Neural cell (in vitro differentiated cells): ENCODE data around the gene PARVA. TPM values are rescaled to one million over a fixed set of nuclear protein-coding genes. Genes with fewer than 3 reads are reported as not detected.

Source experiments
- H2AFZ ChIP-seq: fragments of 200-600, 300-800 bp; sonication (generic), shearing (Covaris generic); 2 replicates; pipeline ENCODE4 v1.6.0; 2014; ENCODE audit warnings: low read depth, mild to moderate bottlenecking, antibody characterized with exemption, low read length, moderate library complexity
- H3F3A ChIP-seq: fragments of 200-600 bp; shearing (Covaris generic); 2 replicates; pipeline ENCODE4 v1.6.1; 2016; ENCODE audit warnings: mild to moderate bottlenecking, moderate library complexity, mixed read lengths, antibody characterized with exemption, low read length; ENCODE audit not compliant: insufficient read depth, poor library complexity, severe bottlenecking
- H3K27ac ChIP-seq: fragments of 200-600, 300-800 bp; sonication (generic), shearing (Covaris generic); 2 replicates; pipeline ENCODE4 v1.5.1; 2014; ENCODE audit warnings: mild to moderate bottlenecking, low read length, moderate library complexity
- H3K27me3 ChIP-seq: fragments of 300-800, 200-600 bp; sonication (generic), shearing (Covaris generic); 2 replicates; pipeline ENCODE4 v1.6.0; 2014; ENCODE audit warnings: mild to moderate bottlenecking, low read depth, low read length, moderate library complexity; ENCODE audit not compliant: insufficient read depth
- H3K36me3 ChIP-seq: fragments of 300-800, 200-600 bp; sonication (generic), shearing (Covaris generic); 2 replicates; pipeline ENCODE4 v1.5.1; 2014; ENCODE audit warnings: mild to moderate bottlenecking, antibody characterized with exemption, low read length, moderate library complexity; ENCODE audit not compliant: insufficient read depth
- H3K4me2 ChIP-seq: fragments of 300-800, 200-600 bp; sonication (generic), shearing (Covaris generic); 2 replicates; pipeline ENCODE4 v1.6.0; 2014; ENCODE audit warnings: mild to moderate bottlenecking, low read length
- H3K4me3 ChIP-seq: fragments of 300-800, 200-600 bp; sonication (generic), shearing (Covaris generic); 2 replicates; pipeline ENCODE4 v1.5.1; 2014; ENCODE audit warnings: mild to moderate bottlenecking, low read length, moderate library complexity
- H3K79me2 ChIP-seq: fragments of 200-600 bp; shearing (Covaris generic); replicated peaks from 2 replicates; pipeline ENCODE4 v1.6.0; 2014; ENCODE audit warnings: mild to moderate bottlenecking, low read length, moderate library complexity; ENCODE audit not compliant: insufficient read depth
- H3K9ac ChIP-seq: fragments of 300-800, 200-600 bp; sonication (generic), shearing (Covaris generic); 2 replicates; pipeline ENCODE4 v1.6.1; 2016; ENCODE audit warnings: mild to moderate bottlenecking, low read length, mixed read lengths
- H3K9me2 ChIP-seq: fragments of 200-600 bp; shearing (Covaris generic); 2 replicates; pipeline ENCODE4 v1.6.1; 2016; ENCODE audit warnings: mild to moderate bottlenecking, low read length, mixed read lengths; ENCODE audit not compliant: insufficient read depth
- H3K9me3 ChIP-seq: fragments of 200-600, 300-800 bp; sonication (generic), shearing (Covaris generic); 2 replicates; pipeline ENCODE4 v1.6.1; 2016; ENCODE audit warnings: mild to moderate bottlenecking, mixed run types, low read length, moderate library complexity, mixed read lengths
- H4K20me1 ChIP-seq: fragments of 200-600 bp; shearing (Covaris generic); 2 replicates; pipeline ENCODE4 v1.6.1; 2016; ENCODE audit warnings: mild to moderate bottlenecking, mixed run types; ENCODE audit not compliant: insufficient read depth
- EP300 ChIP-seq: fragments of 450-650 bp; conservative IDR thresholded peaks from 2 replicates; pipeline ENCODE4 v1.6.1; 2014; ENCODE audit warnings: antibody characterized with exemption, mild to moderate bottlenecking, moderate library complexity; ENCODE audit not compliant: poor library complexity, severe bottlenecking
- EZH2 ChIP-seq: fragments of 200-600, 300-800 bp; shearing (Covaris generic), sonication (generic); IDR thresholded peaks from 2 replicates; pipeline ENCODE4 v1.6.1; 2014; ENCODE audit warnings: antibody characterized with exemption, low read length, borderline replicate concordance, mild to moderate bottlenecking; ENCODE audit not compliant: insufficient read depth, poor library complexity, severe bottlenecking
- MXI1 ChIP-seq: fragments of 450-650 bp; conservative IDR thresholded peaks from 2 replicates; pipeline ENCODE4 v1.6.1; 2014; ENCODE audit warnings: antibody characterized with exemption, mild to moderate bottlenecking; ENCODE audit not compliant: poor library complexity, severe bottlenecking
- POLR2AphosphoS5 ChIP-seq: IDR thresholded peaks from 2 replicates; pipeline ENCODE4 v1.6.1; 2012
- RAD21 ChIP-seq: fragments of 450-650 bp; conservative IDR thresholded peaks from 2 replicates; pipeline ENCODE4 v1.6.1; 2014; ENCODE audit warnings: antibody characterized with exemption, mild to moderate bottlenecking, moderate library complexity
- SMC3 ChIP-seq: fragments of 450-650 bp; conservative IDR thresholded peaks from 2 replicates; pipeline ENCODE4 v1.6.1; 2014; ENCODE audit warnings: antibody characterized with exemption, mild to moderate bottlenecking, moderate library complexity; ENCODE audit not compliant: poor library complexity
- TAF1 ChIP-seq: IDR thresholded peaks from 2 replicates; pipeline ENCODE4 v1.6.1; 2012; ENCODE audit warnings: low read depth
- polyA plus RNA-seq: library from polyadenylated mRNA; depleted of rRNA; stranded (reverse); fragments of >200 nt; gene quantifications from 2 replicates; pipeline ENCODE4 v1.2.3, GENCODE V29; 2014
- TF ChIP-seq, protein P1 (sequence below): fragments of 450-650 bp; IDR thresholded peaks from 2 replicates; pipeline ENCODE4 v1.5.1; 2014; ENCODE audit warnings: antibody characterized with exemption, mild to moderate bottlenecking, moderate library complexity; ENCODE audit not compliant: poor library complexity, severe bottlenecking
- TF ChIP-seq, protein P2 (sequence below): IDR thresholded peaks from 2 replicates; pipeline ENCODE4 v1.6.1; 2012; ENCODE audit warnings: borderline replicate concordance

PARVA gene
- polyA plus RNA-seq, 1 donor from 2014 or later, result 0.94 TPM

DNA sequence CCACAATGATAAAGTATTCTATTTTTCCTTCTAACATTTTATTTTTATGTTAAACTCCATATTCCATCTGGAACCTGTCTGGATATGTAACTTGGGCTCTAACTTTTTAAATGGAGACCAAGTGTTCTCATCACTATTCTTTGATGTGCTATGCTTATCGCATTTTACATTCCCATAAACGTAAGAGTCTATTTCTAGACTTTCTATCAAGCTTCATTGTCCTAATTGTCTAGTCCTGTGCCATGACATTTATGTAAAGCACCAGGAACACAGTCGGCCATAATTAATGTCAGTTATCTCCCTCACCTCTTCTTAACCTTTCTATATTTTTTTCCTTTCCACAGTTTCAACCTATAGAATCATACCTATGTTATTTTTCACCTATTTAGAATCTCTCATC is 183.0 kb downstream of the PARVA start:
- Histone ChIP-seq H2AFZ (no peak overlapping the region), H3K9ac (no peak overlapping the region), H3K27ac (no peak overlapping the region), H3K9me2 (no peaks in the 10 kb centered on the region), H3K4me3 (no peak overlapping the region), H3F3A (no peaks in the 10 kb centered on the region), H3K9me3 (no peaks in the 10 kb centered on the region), H3K36me3 (no peaks in the 10 kb centered on the region), H4K20me1 (no peaks in the 10 kb centered on the region), H3K79me2 (no peaks in the 10 kb centered on the region), H3K4me2 (no peak overlapping the region), H3K27me3 (no peaks in the 10 kb centered on the region)
- no peak for TF ChIP-seq POLR2AphosphoS5
- no peak for TF ChIP-seq SMC3
- no peak for TF ChIP-seq EP300
- no peak for TF ChIP-seq MXI1
- TF ChIP-seq RAD21, result no peak
- TF ChIP-seq, protein P1, sequence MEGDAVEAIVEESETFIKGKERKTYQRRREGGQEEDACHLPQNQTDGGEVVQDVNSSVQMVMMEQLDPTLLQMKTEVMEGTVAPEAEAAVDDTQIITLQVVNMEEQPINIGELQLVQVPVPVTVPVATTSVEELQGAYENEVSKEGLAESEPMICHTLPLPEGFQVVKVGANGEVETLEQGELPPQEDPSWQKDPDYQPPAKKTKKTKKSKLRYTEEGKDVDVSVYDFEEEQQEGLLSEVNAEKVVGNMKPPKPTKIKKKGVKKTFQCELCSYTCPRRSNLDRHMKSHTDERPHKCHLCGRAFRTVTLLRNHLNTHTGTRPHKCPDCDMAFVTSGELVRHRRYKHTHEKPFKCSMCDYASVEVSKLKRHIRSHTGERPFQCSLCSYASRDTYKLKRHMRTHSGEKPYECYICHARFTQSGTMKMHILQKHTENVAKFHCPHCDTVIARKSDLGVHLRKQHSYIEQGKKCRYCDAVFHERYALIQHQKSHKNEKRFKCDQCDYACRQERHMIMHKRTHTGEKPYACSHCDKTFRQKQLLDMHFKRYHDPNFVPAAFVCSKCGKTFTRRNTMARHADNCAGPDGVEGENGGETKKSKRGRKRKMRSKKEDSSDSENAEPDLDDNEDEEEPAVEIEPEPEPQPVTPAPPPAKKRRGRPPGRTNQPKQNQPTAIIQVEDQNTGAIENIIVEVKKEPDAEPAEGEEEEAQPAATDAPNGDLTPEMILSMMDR, result no peak
- TF ChIP-seq, protein P2, sequence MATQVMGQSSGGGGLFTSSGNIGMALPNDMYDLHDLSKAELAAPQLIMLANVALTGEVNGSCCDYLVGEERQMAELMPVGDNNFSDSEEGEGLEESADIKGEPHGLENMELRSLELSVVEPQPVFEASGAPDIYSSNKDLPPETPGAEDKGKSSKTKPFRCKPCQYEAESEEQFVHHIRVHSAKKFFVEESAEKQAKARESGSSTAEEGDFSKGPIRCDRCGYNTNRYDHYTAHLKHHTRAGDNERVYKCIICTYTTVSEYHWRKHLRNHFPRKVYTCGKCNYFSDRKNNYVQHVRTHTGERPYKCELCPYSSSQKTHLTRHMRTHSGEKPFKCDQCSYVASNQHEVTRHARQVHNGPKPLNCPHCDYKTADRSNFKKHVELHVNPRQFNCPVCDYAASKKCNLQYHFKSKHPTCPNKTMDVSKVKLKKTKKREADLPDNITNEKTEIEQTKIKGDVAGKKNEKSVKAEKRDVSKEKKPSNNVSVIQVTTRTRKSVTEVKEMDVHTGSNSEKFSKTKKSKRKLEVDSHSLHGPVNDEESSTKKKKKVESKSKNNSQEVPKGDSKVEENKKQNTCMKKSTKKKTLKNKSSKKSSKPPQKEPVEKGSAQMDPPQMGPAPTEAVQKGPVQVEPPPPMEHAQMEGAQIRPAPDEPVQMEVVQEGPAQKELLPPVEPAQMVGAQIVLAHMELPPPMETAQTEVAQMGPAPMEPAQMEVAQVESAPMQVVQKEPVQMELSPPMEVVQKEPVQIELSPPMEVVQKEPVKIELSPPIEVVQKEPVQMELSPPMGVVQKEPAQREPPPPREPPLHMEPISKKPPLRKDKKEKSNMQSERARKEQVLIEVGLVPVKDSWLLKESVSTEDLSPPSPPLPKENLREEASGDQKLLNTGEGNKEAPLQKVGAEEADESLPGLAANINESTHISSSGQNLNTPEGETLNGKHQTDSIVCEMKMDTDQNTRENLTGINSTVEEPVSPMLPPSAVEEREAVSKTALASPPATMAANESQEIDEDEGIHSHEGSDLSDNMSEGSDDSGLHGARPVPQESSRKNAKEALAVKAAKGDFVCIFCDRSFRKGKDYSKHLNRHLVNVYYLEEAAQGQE, result no peak

DNA sequence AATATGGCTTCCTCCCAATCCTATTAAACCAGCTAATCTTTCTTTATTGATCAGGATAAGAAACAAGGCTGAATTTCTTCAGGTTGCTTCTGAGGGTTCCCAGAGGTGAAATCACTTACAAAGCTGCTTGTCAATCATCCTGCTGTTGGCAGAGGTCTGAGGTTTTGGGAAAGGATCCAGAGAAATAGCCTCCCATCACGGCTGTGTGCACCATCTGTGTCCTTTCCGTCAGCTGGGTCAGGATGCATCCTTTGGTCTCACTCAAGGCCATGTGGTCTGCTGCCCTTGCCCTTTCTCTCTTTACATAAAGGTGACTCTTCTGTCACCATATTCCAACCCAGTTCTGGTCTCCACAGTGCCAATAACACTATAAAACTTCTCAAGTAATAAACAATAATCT is 183.5 kb downstream of the PARVA start:
- Histone ChIP-seq H3K36me3 (no peaks in the 10 kb centered on the region), H2AFZ (no peak overlapping the region), H3K4me2 (no peak overlapping the region), H3F3A (no peaks in the 10 kb centered on the region), H3K79me2 (no peaks in the 10 kb centered on the region), H3K9ac (no peak overlapping the region), H3K27me3 (no peaks in the 10 kb centered on the region), H3K4me3 (no peak overlapping the region), H4K20me1 (no peaks in the 10 kb centered on the region), H3K9me3 (no peaks in the 10 kb centered on the region), H3K9me2 (no peaks in the 10 kb centered on the region), H3K27ac (no peak overlapping the region)
- TF ChIP-seq TAF1, result no peak
- TF ChIP-seq SMC3, result no peak
- no peak for TF ChIP-seq EZH2
- TF ChIP-seq POLR2AphosphoS5, result no peak
- TF ChIP-seq MXI1, result no peak
- TF ChIP-seq EP300, result no peak
- TF ChIP-seq, protein P2, result no peak
- no peak for TF ChIP-seq RAD21
- TF ChIP-seq, protein P1, result no peak
